ENCODE data around the gene SLC25A28. TPM values are rescaled to one million over a fixed set of nuclear protein-coding genes. Genes with fewer than 3 reads are reported as not detected.

SLC25A28 gene
- total and polyA plus RNA-seq, 2 experiments from 2014 or later: 12.4 to 15.5 TPM

DNA sequence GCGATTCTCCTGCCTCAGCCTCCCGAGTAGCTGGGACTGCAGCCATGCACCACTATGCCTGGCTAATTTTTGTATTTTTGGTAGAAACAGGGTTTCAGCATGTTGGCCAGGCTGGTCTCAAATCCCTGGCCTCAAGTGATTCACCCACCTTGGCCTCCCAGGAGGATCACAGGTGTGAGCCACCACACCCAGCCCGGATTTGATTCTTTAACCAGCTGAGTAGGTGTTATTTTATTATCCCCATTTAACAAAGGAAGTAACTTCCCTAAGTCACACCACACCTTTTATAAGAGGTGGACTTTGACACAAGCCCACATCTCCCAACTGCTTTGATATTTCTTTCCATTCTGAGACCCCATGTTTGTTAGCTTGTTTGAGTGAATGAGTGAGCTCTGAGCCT is 25.0 kb downstream of the SLC25A28 start (continued):
- TF ChIP-seq, protein P1, sequence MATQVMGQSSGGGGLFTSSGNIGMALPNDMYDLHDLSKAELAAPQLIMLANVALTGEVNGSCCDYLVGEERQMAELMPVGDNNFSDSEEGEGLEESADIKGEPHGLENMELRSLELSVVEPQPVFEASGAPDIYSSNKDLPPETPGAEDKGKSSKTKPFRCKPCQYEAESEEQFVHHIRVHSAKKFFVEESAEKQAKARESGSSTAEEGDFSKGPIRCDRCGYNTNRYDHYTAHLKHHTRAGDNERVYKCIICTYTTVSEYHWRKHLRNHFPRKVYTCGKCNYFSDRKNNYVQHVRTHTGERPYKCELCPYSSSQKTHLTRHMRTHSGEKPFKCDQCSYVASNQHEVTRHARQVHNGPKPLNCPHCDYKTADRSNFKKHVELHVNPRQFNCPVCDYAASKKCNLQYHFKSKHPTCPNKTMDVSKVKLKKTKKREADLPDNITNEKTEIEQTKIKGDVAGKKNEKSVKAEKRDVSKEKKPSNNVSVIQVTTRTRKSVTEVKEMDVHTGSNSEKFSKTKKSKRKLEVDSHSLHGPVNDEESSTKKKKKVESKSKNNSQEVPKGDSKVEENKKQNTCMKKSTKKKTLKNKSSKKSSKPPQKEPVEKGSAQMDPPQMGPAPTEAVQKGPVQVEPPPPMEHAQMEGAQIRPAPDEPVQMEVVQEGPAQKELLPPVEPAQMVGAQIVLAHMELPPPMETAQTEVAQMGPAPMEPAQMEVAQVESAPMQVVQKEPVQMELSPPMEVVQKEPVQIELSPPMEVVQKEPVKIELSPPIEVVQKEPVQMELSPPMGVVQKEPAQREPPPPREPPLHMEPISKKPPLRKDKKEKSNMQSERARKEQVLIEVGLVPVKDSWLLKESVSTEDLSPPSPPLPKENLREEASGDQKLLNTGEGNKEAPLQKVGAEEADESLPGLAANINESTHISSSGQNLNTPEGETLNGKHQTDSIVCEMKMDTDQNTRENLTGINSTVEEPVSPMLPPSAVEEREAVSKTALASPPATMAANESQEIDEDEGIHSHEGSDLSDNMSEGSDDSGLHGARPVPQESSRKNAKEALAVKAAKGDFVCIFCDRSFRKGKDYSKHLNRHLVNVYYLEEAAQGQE (IDR thresholded peaks at IDR 0.05; ENCODE audit: unreplicated experiment): no peak
- TF ChIP-seq POLR2AphosphoS5 (IDR thresholded peaks at IDR 0.05; ENCODE audit: low read depth): no peak
- TF ChIP-seq STAT1 (IDR thresholded peaks at IDR 0.05; ENCODE audit: unreplicated experiment): no peak
- TF ChIP-seq EZH2phosphoT487 (IDR thresholded peaks at IDR 0.05; ENCODE audit: unreplicated experiment): no peak
- no peak for TF ChIP-seq JUNB (IDR thresholded peaks at IDR 0.05; ENCODE audit: unreplicated experiment)
- TF ChIP-seq, protein P2, sequence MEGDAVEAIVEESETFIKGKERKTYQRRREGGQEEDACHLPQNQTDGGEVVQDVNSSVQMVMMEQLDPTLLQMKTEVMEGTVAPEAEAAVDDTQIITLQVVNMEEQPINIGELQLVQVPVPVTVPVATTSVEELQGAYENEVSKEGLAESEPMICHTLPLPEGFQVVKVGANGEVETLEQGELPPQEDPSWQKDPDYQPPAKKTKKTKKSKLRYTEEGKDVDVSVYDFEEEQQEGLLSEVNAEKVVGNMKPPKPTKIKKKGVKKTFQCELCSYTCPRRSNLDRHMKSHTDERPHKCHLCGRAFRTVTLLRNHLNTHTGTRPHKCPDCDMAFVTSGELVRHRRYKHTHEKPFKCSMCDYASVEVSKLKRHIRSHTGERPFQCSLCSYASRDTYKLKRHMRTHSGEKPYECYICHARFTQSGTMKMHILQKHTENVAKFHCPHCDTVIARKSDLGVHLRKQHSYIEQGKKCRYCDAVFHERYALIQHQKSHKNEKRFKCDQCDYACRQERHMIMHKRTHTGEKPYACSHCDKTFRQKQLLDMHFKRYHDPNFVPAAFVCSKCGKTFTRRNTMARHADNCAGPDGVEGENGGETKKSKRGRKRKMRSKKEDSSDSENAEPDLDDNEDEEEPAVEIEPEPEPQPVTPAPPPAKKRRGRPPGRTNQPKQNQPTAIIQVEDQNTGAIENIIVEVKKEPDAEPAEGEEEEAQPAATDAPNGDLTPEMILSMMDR (conservative IDR thresholded peaks at IDR 0.05; ENCODE audit: low read depth in 2 of 2): no peak
- TF ChIP-seq ZNF331 (CRISPR knock-in tag; IDR thresholded peaks at IDR 0.05; ENCODE audit: low read depth): no peak
- no peak for TF ChIP-seq NANOG (IDR thresholded peaks at IDR 0.05; ENCODE audit: borderline replicate concordance)
- TF ChIP-seq CREB1 (CRISPR knock-in tag; IDR thresholded peaks at IDR 0.05; ENCODE audit: low read depth): no peak
- no peak for TF ChIP-seq EZH2 (IDR thresholded peaks at IDR 0.05; ENCODE audit: low read depth, unreplicated experiment)

DNA sequence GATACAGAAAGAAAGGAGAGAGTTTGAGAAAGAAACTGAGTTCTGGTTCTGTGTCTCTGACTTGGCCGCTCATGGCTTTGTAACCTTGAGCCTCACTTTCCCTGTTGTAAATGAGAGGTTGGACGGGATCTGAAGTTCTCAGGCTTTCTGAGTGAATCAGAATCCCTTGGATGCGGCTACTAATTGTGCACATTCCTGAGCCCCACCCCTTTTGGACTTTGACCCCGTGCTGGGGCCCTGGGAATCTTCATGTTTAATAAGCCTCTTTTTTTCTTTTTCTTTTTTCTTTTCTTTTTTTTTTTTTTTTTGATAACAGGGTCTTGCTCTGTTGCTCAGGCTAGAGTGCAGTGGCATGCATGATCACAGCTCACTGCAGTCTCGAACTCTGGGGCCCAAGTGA is 26.9 kb downstream of the SLC25A28 start:
- no peaks in the 10 kb centered on the region for H3K36me3 Mint-ChIP-seq (ENCODE audit: low read depth)
- no peaks in the 10 kb centered on the region for H3K9me3 Mint-ChIP-seq
- no peaks in the 10 kb centered on the region for H3K9me2 ChIP-seq (ENCODE audit: insufficient read depth)
- no peak overlapping the region for H3K4me3 Mint-ChIP-seq
- peaks cover 11% of the 10 kb centered on the region for H3K4me1 Mint-ChIP-seq
- H3K4me3 ChIP-seq: no peak overlapping the region
- H4K20me1 ChIP-seq (replicated peaks; ENCODE audit: insufficient read depth): no peaks in the 10 kb centered on the region
- H3K27me3 Mint-ChIP-seq (ENCODE audit: insufficient read depth, low read depth, poor library complexity): peaks cover 6% of the 10 kb centered on the region
- no peaks in the 10 kb centered on the region for H3K79me2 ChIP-seq (replicated peaks; ENCODE audit: insufficient read depth)
- H3F3A ChIP-seq (replicated peaks; ENCODE audit: low read depth): no peaks in the 10 kb centered on the region
- no peaks in the 10 kb centered on the region for H3K4me1 ChIP-seq (ENCODE audit: insufficient read depth)
- H3K27ac ChIP-seq (ENCODE audit: low read depth): no peak overlapping the region
- no peak overlapping the region for H3K27ac Mint-ChIP-seq
- no peaks in the 10 kb centered on the region for H3K36me3 ChIP-seq (ENCODE audit: insufficient read depth)
- DNase-seq (ENCODE audit: low spot score) (no peak), ATAC-seq (no peak)
- H3K4me2 ChIP-seq: no peak overlapping the region
- H2AFZ ChIP-seq: no peak overlapping the region
- no peaks in the 10 kb centered on the region for H3K27me3 ChIP-seq (ENCODE audit: insufficient read depth)
- TF ChIP-seq, protein P3, sequence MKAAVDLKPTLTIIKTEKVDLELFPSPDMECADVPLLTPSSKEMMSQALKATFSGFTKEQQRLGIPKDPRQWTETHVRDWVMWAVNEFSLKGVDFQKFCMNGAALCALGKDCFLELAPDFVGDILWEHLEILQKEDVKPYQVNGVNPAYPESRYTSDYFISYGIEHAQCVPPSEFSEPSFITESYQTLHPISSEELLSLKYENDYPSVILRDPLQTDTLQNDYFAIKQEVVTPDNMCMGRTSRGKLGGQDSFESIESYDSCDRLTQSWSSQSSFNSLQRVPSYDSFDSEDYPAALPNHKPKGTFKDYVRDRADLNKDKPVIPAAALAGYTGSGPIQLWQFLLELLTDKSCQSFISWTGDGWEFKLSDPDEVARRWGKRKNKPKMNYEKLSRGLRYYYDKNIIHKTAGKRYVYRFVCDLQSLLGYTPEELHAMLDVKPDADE (IDR thresholded peaks at IDR 0.05): no peak
- TF ChIP-seq ZNF331 (CRISPR knock-in tag; IDR thresholded peaks at IDR 0.05; ENCODE audit: low read depth): no peak
- TF ChIP-seq POLR2AphosphoS5 (IDR thresholded peaks at IDR 0.05; ENCODE audit: low read depth): no peak
- no peak for TF ChIP-seq CREB1 (CRISPR knock-in tag; IDR thresholded peaks at IDR 0.05; ENCODE audit: low read depth)
- no peak for TF ChIP-seq STAT1 (IDR thresholded peaks at IDR 0.05; ENCODE audit: unreplicated experiment)
- no peak for TF ChIP-seq JUNB (IDR thresholded peaks at IDR 0.05; ENCODE audit: unreplicated experiment)
- TF ChIP-seq ZNF114 (CRISPR knock-in tag; IDR thresholded peaks at IDR 0.05): no peak
- TF ChIP-seq, protein P1 (IDR thresholded peaks at IDR 0.05; ENCODE audit: unreplicated experiment): no peak
